ENCODE results near the gene TUBB2B. TPM values are rescaled to one million over a fixed set of nuclear protein-coding genes. Genes with fewer than 3 reads are reported as not detected.

TUBB2B gene
- 63.7 TPM for total RNA-seq
- polyA plus RNA-seq (ENCODE audit: insufficient read depth in 1 of 8, insufficient read length in 8 of 8, low replicate concordance in 1 of 8), result 10 to 100 TPM; 54.6 to 69.8 (median 62.2) TPM
- long read RNA-seq, donor 1, transcript TUBB2B-201 (4 exons, 2,020 nt), result major isoform, 6 of 6 reads
- long read RNA-seq, donor 1, partial matches to known transcripts, result 0 of 6 reads
- long read RNA-seq, donor 1, other reads (novel, unspliced or antisense), result 0 of 6 reads
- long read RNA-seq, donor 2, result 0 reads
- long read RNA-seq, donor 3, transcript TUBB2B-201 (4 exons, 2,020 nt), result major isoform, 19 of 19 reads
- long read RNA-seq, donor 3, partial matches to known transcripts, result 0 of 19 reads
- long read RNA-seq, donor 3, other reads (novel, unspliced or antisense), result 0 of 19 reads
- long read RNA-seq, donor 4, transcript TUBB2B-201 (4 exons, 2,020 nt), result major isoform, 16 of 16 reads
- long read RNA-seq, donor 4, partial matches to known transcripts, result 0 of 16 reads
- long read RNA-seq, donor 4, other reads (novel, unspliced or antisense), result 0 of 16 reads
- long read RNA-seq, donor 5, transcript TUBB2B-201 (4 exons, 2,020 nt), result major isoform, 46 of 46 reads
- long read RNA-seq, donor 5, partial matches to known transcripts, result 0 of 46 reads
- long read RNA-seq, donor 5, other reads (novel, unspliced or antisense), result 0 of 46 reads
- long read RNA-seq, donor 6, transcript TUBB2B-201 (4 exons, 2,020 nt), result major isoform, 41 of 41 reads
- long read RNA-seq, donor 6, partial matches to known transcripts, result 0 of 41 reads
- long read RNA-seq, donor 6, other reads (novel, unspliced or antisense), result 0 of 41 reads
- long read RNA-seq, donor 7, transcript TUBB2B-201 (4 exons, 2,020 nt), result major isoform, 33 of 127 reads
- long read RNA-seq, donor 7, partial matches to known transcripts, result 94 of 127 reads
- long read RNA-seq, donor 7, other reads (novel, unspliced or antisense), result 0 of 127 reads
- long read RNA-seq, donor 8, transcript TUBB2B-201 (4 exons, 2,020 nt), result major isoform, 11 of 11 reads
- long read RNA-seq, donor 8, partial matches to known transcripts, result 0 of 11 reads
- long read RNA-seq, donor 8, other reads (novel, unspliced or antisense), result 0 of 11 reads
- long read RNA-seq, donor 9, transcript TUBB2B-201 (4 exons, 2,020 nt), result major isoform, 26 of 26 reads
- long read RNA-seq, donor 9, partial matches to known transcripts, result 0 of 26 reads
- long read RNA-seq, donor 9, other reads (novel, unspliced or antisense), result 0 of 26 reads
- long read RNA-seq, donor 10, transcript TUBB2B-201 (4 exons, 2,020 nt), result major isoform, 15 of 15 reads
- long read RNA-seq, donor 10, partial matches to known transcripts, result 0 of 15 reads
- long read RNA-seq, donor 10, other reads (novel, unspliced or antisense), result 0 of 15 reads
- long read RNA-seq, donor 11, transcript TUBB2B-201 (4 exons, 2,020 nt), result major isoform, 21 of 21 reads
- long read RNA-seq, donor 11, partial matches to known transcripts, result 0 of 21 reads
- long read RNA-seq, donor 11, other reads (novel, unspliced or antisense), result 0 of 21 reads

DNA sequence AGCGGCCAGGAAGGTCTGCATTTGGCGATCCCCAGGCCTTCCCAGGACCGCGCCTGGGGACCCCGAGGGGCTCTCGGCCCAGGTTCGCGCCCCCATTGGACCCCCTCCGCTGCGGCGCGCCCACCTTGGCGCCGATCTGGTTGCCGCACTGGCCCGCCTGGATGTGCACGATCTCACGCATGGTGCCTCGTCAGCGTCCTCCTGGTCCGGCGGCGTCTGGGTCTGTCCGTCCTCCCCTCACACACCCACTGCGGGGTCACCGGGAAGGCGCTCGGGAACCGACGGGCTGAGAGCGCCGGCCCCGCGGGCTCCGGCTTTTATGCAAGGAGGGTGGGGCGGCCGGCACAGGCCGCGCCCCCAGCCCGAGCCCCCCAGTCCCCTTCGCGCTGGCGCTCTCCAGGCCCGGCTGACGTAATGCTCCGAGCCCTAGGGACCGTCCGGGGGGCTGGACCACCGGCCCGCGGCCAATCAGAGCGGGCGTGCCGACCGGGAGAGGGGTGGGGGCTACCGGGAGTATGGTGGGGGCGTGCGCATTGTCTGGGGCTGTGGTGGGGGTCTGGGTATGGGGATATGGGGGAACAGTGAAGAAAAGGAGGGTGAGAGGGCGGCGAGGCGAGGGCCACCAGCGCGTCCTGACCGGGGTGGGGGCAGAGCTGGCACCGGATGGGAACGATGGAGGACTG is at the start of gene TUBB2B:
TSS of gene TUBB2B (minus strand) at position 291 of the 683 bp plus-strand sequence. CDS start at position 181, 110 bp downstream.
- WGBS (ENCODE audit: insufficient coverage), result under 1% methylated on average over 61 of the region's 66 CpGs
- peaks cover 59% of the 10 kb centered on the region for H3K27me3 ChIP-seq (ENCODE audit: control insufficient read depth, insufficient read depth, low read length)
- H3K4me3 ChIP-seq (ENCODE audit: low read length), result peak within 1 kb of the TSS; percentile 73
- H3K36me3 ChIP-seq (ENCODE audit: control insufficient read depth, insufficient read depth, low read length), result peaks cover 6% of the 10 kb centered on the region
- H3K9me3 ChIP-seq (replicated peaks; ENCODE audit: control insufficient read depth, low read depth, low read length), result no peaks in the 10 kb centered on the region
- H3K27ac ChIP-seq (ENCODE audit: low read length), result peak within 1 kb of the TSS; percentile 40
- DNase-seq, result peak; percentile 89
- peaks cover 55% of the 10 kb centered on the region for H3K4me1 ChIP-seq (ENCODE audit: control insufficient read depth, insufficient read depth, low read length)

DNA sequence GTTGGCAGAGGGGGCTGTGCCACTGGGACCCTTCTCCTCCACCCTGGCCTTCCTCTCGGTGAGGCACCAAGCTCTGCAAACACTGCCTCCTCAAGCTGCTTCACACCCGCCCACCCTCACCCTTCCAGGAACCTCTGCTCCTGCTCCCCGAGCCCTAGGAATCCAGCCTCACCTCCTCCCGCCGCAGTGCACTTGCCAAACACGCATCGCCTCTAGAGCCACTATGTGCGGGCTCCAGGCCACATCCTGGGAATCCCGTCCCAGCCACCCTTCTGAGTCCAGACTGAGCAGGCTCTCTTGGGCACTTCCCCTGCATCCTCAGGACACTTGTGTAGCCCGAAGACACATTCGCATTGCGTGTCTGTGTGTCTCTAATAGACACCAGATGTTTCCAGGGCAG is 49.8 kb upstream of the TUBB2B start:
- no peak overlapping the region for H3K27ac ChIP-seq (ENCODE audit: low read length)
- no peak for DNase-seq
- no peak overlapping the region for H3K4me3 ChIP-seq (ENCODE audit: low read length)
- H3K9me3 ChIP-seq (replicated peaks; ENCODE audit: control insufficient read depth, low read depth, low read length), result no peaks in the 10 kb centered on the region
- H3K27me3 ChIP-seq (ENCODE audit: control insufficient read depth, insufficient read depth, low read length), result no peaks in the 10 kb centered on the region
- H3K4me1 ChIP-seq (ENCODE audit: control insufficient read depth, insufficient read depth, low read length), result peaks cover 13% of the 10 kb centered on the region
- H3K36me3 ChIP-seq (ENCODE audit: control insufficient read depth, insufficient read depth, low read length), result peaks cover 13% of the 10 kb centered on the region
- 67% methylated on average over 12 of the region's 12 CpGs for WGBS (ENCODE audit: insufficient coverage)

DNA sequence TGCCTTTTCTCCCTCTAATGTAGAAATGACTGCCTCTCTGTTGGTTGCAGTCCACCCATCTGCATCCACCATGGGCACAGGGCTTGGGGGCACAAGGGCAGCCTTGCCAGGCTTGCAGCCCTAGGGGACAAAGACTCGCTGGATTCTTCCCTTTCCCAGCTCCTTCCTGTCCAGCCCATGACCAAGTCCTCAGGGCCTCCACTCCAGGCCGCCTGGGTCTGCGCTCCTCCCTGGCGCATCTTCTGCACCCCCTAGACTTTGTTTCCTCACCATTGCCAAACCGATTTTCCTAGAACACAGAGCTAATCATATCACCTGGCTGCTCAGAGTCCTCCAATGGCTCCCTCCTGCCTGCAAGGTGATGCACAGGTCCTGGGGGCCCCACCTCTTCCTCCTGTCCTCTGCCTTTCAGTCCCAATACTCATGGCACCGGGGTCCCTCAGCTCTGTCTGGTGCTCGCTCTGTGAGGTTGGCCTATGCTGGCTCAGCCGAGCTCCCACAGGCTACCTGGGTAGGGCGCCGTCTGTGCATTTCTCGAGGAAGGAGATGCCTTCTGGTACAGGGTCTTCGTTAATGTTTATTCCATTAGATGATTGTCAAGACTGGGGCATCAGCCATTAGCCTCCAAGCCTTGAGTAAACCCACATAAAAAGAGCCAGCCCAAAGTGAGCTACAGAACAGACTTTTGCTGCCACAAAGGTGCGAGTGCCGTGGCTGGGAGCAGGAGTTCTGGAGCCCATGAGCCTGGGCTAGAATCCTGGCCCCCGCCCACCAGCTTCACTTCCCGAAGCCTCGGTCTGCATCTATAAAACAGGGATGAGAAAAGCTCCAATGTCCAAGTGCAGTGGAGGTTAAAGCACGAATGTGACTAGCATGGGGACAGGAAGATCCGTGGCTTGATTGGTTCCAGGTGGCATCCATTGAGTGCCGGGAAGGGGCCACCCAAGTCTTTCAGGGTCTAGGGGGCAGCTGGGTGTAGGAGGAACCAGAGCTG is 49.0 kb upstream of the TUBB2B start:
- Histone ChIP-seq H3K9me3 (replicated peaks; ENCODE audit: control insufficient read depth, low read depth, low read length) (no peaks in the 10 kb centered on the region), H3K36me3 (ENCODE audit: control insufficient read depth, insufficient read depth, low read length) (peaks cover 21% of the 10 kb centered on the region), H3K4me3 (ENCODE audit: low read length) (no peak overlapping the region), H3K27me3 (ENCODE audit: control insufficient read depth, insufficient read depth, low read length) (no peaks in the 10 kb centered on the region), H3K27ac (ENCODE audit: low read length) (no peak overlapping the region), H3K4me1 (ENCODE audit: control insufficient read depth, insufficient read depth, low read length) (peaks cover 5% of the 10 kb centered on the region)
- WGBS (ENCODE audit: insufficient coverage), result 67% methylated on average over 20 of the region's 20 CpGs
- DNase-seq, result no peak

DNA sequence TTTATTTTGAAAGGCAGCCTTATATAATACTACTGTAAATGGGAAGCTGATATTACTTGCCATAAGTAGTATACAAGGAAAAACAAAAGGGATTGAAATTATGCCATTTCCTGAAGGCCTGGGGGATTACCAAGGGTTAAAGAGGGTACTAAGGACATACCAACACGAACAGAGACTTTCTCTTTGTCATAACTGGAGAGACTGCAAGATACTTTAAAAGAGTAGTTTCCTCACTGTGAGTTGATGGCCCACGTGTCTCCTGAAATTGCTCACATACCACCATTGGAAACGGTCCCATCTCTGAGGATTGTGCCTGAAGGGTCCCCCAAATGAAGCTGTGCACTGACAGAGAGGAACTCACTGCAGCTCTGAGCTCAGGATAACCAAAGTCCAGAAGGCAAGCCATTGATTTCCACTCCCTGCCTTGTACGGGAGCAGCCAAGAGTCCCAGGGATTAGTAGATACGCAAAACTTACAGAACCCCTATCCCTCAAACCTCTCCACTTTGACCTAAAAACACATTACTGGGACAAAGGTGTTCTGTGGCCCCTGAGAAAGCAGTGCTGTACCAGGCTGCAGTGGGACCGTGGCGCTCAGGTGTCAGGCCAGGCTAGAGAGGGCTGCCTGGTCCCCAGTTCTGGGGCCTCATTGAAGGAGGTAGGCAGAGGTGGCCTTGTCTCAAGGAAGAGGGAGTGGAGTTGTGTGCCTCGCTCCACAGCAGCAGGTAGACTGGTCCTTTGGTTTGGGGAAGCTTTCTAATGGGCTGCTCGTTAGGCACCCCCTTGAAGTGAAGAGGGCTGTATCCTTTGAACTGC is 46.5 kb upstream of the TUBB2B start:
- Histone ChIP-seq H3K36me3 (ENCODE audit: control insufficient read depth, insufficient read depth, low read length) (peaks cover 43% of the 10 kb centered on the region), H3K9me3 (replicated peaks; ENCODE audit: control insufficient read depth, low read depth, low read length) (no peaks in the 10 kb centered on the region), H3K4me3 (ENCODE audit: low read length) (no peak overlapping the region), H3K27ac (ENCODE audit: low read length) (no peak overlapping the region), H3K4me1 (ENCODE audit: control insufficient read depth, insufficient read depth, low read length) (no peaks in the 10 kb centered on the region), H3K27me3 (ENCODE audit: control insufficient read depth, insufficient read depth, low read length) (no peaks in the 10 kb centered on the region)
- 88% methylated on average over 8 of the region's 9 CpGs for WGBS (ENCODE audit: insufficient coverage)
- DNase-seq, result no peak

DNA sequence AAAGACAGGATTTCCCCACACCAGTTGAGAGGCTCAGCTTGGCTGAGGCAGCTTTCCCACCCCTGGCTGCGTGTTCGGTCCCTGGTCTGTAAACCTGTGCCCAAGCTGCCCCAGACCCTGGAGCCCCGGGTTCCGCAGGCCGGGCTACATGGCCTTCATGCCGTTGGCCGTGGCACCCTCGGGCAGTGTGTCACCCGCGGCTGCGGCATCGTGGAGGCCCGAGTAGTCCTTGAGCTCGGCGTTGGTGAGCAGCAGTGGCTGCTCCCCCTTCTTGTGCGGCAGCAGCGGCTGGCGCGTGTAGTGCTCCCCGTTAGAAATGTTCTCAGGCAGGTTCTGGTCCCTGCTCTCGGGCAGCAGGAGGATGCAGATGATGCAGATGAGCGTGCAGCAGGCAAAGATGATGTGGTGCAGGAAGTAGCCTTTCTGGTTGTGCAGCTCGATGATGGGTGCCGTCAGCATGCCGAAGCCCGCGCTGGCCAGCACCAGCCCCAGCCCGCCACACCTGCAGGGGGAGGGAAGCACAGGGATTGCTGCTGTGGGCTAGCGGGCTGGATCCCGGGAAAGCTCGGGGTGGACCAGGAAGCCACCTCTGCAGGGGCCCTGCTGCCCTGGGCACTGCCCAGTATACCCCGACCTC is 45.6 kb upstream of the TUBB2B start:
- 92% methylated on average over 23 of the region's 32 CpGs for WGBS (ENCODE audit: insufficient coverage)
- Histone ChIP-seq H3K4me3 (ENCODE audit: low read length) (no peak overlapping the region), H3K9me3 (replicated peaks; ENCODE audit: control insufficient read depth, low read depth, low read length) (no peaks in the 10 kb centered on the region), H3K36me3 (ENCODE audit: control insufficient read depth, insufficient read depth, low read length) (peaks cover 47% of the 10 kb centered on the region), H3K4me1 (ENCODE audit: control insufficient read depth, insufficient read depth, low read length) (no peaks in the 10 kb centered on the region), H3K27me3 (ENCODE audit: control insufficient read depth, insufficient read depth, low read length) (no peaks in the 10 kb centered on the region), H3K27ac (ENCODE audit: low read length) (no peak overlapping the region)
- no peak for DNase-seq

DNA sequence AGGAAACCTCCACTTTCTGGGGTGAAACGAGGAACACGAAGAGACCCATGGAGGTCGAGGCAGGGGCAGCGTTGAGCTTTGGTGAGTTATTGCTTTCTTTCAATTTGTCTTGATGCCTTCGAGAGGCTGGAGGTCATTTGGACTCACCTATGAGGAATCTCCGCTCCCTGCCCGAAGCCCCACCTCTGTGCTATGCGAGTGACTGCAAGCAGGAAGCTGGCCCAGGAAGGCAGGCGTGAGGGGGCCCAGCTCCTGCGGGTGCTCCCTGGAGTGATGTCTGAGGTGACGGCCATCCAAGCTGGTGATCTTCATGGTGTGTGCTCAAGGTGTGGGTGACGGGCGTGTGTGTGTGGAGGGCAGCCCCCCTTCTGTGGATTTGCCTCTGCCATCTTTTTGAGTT is 44.3 kb upstream of the TUBB2B start:
- H3K4me1 ChIP-seq (ENCODE audit: control insufficient read depth, insufficient read depth, low read length), result peaks cover 4% of the 10 kb centered on the region
- H3K4me3 ChIP-seq (ENCODE audit: low read length), result no peak overlapping the region
- peaks cover 47% of the 10 kb centered on the region for H3K36me3 ChIP-seq (ENCODE audit: control insufficient read depth, insufficient read depth, low read length)
- no peak for DNase-seq
- H3K27ac ChIP-seq (ENCODE audit: low read length), result no peak overlapping the region
- no peaks in the 10 kb centered on the region for H3K27me3 ChIP-seq (ENCODE audit: control insufficient read depth, insufficient read depth, low read length)
- WGBS (ENCODE audit: insufficient coverage), result 86% methylated on average over 13 of the region's 13 CpGs
- no peaks in the 10 kb centered on the region for H3K9me3 ChIP-seq (replicated peaks; ENCODE audit: control insufficient read depth, low read depth, low read length)

DNA sequence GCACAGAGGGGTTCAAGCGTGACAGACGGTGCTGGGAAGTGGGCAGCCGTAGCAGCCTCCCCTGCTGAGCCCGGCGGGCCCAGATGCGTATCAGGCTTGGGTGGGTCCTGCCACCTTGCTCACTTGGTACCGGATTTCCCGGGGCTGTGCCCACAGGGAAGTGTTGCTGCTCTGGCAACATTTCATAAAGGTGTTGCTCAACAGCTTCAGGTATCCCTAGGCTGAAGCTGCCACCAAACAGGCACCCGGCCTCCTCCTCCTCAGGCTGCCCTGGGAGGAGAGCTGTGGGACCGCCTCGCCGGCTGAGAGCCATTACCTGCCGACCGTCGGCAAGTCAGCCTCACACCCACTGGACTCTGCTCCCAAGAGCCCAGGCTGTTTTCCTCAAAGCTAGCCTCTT is 42.8 kb upstream of the TUBB2B start:
- 83% methylated on average over 9 of the region's 15 CpGs for WGBS (ENCODE audit: insufficient coverage)

More for the DNA sequence above, 42.8 kb upstream of the TUBB2B start:
- no peak for DNase-seq
- Histone ChIP-seq H3K27ac (ENCODE audit: low read length) (no peak overlapping the region), H3K9me3 (replicated peaks; ENCODE audit: control insufficient read depth, low read depth, low read length) (no peaks in the 10 kb centered on the region), H3K36me3 (ENCODE audit: control insufficient read depth, insufficient read depth, low read length) (peaks cover 49% of the 10 kb centered on the region), H3K4me3 (ENCODE audit: low read length) (no peak overlapping the region), H3K4me1 (ENCODE audit: control insufficient read depth, insufficient read depth, low read length) (peaks cover 16% of the 10 kb centered on the region), H3K27me3 (ENCODE audit: control insufficient read depth, insufficient read depth, low read length) (no peaks in the 10 kb centered on the region)
